GM18870 (cell line): ENCODE measurements around the gene AUTS2.
A peak's percentile ranks its signal among the peaks of the same experiment; 100 is the strongest.

Experiments
- ATAC-seq: cut with Tn5 transposase; IDR thresholded peaks from one replicate; pipeline ENCODE4 v1.9.1; 2021; ENCODE audit warnings: moderate library complexity; ENCODE audit not compliant: unreplicated experiment

The AUTS2 gene

GRCh38 chr7:70657571-70657970, 1059.3 kb downstream of the AUTS2 start:
- no peak for ATAC-seq

- no peak for ATAC-seq
These were observed 1059.8 kb downstream of the AUTS2 start for GRCh38 chr7:70657989-70658632.

- no peak for ATAC-seq
These were observed 1061.0 kb downstream of the AUTS2 start for GRCh38 chr7:70659263-70659662.

GRCh38 chr7:70660154-70660818, 1062.0 kb downstream of the AUTS2 start:
- ATAC-seq, result no peak

- no peak for ATAC-seq
These were observed 1062.5 kb downstream of the AUTS2 start for GRCh38 chr7:70660819-70661191.

GRCh38 chr7:70663680-70664079, 1065.4 kb downstream of the AUTS2 start:
- no peak for ATAC-seq

- ATAC-seq, result no peak
These were observed 1067.7 kb downstream of the AUTS2 start for GRCh38 chr7:70665997-70666396.

GRCh38 chr7:70667406-70667805, 1069.1 kb downstream of the AUTS2 start:
- no peak for ATAC-seq

- ATAC-seq, result no peak
These were observed 1070.5 kb downstream of the AUTS2 start for GRCh38 chr7:70668606-70669358.

GRCh38 chr7:70669854-70670253, 1071.6 kb downstream of the AUTS2 start:
- ATAC-seq, result no peak

GRCh38 chr7:70670288-70670687, 1072.0 kb downstream of the AUTS2 start:
- ATAC-seq, result no peak

- ATAC-seq, result no peak
These were observed 1075.7 kb downstream of the AUTS2 start for GRCh38 chr7:70673778-70674570.

GRCh38 chr7:70674571-70675010, 1076.3 kb downstream of the AUTS2 start:
- ATAC-seq, result no peak

- no peak for ATAC-seq
These were observed 1078.0 kb downstream of the AUTS2 start for GRCh38 chr7:70676243-70676642.

- ATAC-seq, result no peak
These were observed 1080.5 kb downstream of the AUTS2 start for GRCh38 chr7:70678621-70679251.

GRCh38 chr7:70679661-70680060, 1081.4 kb downstream of the AUTS2 start:
- ATAC-seq, result no peak

- ATAC-seq, result no peak
These were observed 1082.0 kb downstream of the AUTS2 start for GRCh38 chr7:70680306-70680705.

- no peak for ATAC-seq
These were observed 1082.6 kb downstream of the AUTS2 start for GRCh38 chr7:70680743-70681468.

- peak; percentile 83 for ATAC-seq
These were observed 1083.4 kb downstream of the AUTS2 start for GRCh38 chr7:70681469-70682350.
